CD4-positive, alpha-beta T cell treated with Interleukin-15 for 1 hour (primary cell): Measurements from ENCODE around the gene CENPP.
"Not testable (repeated sequence)": the region's sequence is repeated elsewhere in the genome, so short reads cannot be mapped to it uniquely, and the experiment has no call there.

Source experiments
- DNase-seq: peaks from one replicate; pipeline ENCODE4 v3.0.0-alpha.2; 2020

CENPP gene

DNA sequence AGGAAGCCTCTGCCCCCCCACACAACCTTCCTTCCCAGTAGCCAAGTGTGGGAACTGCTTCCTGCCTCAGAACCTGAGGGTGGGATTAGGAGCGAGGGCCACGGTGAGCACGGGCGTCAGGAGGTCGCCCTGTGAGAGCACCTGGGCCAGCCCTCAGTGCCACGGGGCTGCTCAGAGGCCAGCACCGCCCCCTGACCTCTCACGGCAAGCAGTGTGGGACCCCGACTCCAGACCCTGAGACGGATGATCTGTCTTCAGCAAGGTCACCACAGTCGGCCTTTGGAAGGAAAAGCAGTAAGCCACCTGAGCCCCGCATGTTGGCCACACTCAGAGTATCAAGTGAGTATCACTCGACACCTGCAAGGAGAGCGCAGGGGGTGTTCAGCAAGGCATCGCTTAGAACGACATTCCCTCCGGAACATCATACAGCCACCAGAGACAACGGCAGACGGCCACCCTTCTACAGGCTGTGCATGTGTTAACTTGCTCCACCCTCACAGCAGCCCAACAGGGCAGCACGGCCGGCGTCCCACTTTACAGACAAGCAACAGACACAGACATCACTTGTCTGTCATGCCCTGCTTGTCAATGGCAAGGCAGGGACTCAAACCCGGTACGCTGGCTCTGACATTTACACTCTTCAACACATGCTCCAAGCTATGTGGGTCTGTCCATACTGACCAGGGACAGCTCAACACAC is 294.0 kb downstream of the CENPP start:
- no peak for DNase-seq

DNA sequence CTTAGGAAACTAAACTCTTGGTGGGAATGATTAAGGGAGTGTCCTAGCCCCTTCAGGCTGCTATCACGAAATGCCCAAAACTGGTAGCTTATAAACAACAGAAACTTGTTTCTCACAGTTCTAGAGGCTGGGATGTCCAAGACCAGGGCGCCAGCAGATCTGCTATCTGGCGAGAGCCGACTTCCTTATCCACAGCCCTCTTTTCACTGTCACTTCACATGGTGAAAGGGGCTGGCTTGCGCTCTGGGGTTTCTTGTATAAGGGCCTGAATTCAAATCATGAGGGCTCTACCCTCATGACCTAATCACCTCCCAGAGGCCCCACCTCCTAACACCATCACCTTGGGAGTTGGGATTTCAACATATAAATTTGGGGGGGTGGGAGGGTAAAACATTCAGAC is 295.1 kb downstream of the CENPP start:
- DNase-seq = no peak

DNA sequence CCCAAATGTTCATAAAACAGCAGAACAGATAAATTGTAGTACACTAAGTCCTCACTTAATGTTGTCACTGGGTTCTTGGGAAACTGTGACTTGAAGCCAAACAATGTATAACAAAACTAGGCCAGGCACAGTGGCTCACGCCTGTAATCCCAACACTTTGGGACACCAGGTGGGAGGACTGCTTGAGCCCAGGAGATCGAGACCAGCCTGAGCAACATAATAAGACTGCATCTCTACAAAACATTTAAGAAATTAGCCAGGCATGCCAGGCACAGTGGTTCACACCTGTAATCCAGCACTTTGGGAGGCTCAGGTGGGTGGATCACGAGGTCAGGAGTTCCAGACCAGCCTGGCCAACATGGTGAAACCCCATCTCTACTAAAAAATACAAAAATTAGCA is 298.2 kb downstream of the CENPP start:
- DNase-seq = not testable (repeated sequence)

DNA sequence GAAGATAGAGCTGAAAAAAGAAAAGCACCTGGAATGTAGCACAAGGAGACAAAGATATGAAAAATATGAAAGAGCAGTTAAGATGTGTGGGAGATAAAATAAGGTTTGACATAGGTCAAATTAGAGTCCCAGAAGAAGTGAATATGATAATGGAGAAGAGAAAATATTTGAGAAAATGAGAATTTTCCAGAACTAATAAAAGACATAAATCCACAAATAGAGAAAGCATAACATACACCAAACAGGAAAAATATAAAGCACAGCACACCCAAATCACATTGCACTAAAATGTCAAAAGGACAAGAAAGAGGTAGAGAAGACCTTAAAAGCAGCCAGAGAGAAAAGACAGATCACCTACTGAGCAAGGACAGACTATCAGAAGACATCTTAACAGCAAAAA is 300.7 kb downstream of the CENPP start:
- no peak for DNase-seq

DNA sequence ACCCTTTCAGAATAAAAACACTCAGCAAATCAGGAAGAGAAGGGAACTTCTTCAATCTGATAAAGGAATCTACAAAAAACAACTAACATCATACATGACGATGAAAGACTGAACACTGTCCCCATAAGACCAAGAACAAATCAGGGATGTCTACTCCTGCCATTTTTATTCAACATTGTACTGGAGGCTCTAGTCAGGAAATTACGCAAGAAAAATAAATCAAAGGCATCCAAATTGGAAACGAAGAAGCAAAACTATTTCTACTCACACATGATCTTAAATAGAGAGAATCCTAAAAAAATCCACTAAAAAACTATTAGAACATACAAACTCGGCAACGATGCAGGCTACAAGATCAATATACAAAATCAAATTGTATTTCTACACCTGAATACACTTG is 301.9 kb downstream of the CENPP start:
- no peak for DNase-seq

DNA sequence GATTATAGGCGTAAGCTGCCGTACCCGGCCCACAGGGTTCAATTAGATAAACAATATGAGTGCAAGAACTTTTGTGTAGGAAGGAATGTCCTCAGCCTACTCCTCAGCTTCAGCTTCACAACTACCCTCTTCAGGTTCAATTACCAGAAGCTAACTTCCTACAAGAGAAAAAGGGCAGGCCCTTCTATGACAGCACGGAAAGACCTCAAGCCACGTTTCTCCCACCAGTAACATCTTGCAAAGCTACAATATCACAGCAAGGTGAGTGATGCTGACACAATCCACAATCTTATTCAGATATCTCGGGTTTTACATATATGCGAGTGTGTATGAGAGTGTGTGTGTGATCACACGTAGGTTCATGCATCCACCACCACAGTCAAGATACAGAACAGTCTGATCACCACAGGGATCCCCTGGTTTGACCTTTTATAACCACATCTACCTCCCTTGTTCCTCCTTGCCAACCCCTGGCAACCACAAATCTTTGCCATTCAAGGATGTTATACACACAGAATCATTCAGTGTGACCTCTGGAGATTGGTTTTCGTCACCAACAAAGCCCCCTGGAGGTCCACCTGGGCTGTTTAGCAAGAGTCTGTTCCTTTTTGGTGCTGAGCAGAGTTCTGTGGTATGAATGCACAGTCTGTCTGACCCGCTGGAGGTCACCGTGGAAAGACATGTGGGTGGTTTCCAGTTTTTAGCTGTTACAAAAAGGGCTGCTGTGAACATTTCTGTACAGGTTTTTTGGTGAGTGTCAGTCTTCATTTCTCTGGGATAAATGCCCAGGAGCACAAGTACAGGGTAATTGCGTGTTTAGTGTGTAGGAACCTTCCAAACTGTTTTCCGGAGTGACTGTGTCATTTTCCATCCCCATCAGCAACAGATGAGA is 305.9 kb downstream of the CENPP start:
- DNase-seq = no peak

DNA sequence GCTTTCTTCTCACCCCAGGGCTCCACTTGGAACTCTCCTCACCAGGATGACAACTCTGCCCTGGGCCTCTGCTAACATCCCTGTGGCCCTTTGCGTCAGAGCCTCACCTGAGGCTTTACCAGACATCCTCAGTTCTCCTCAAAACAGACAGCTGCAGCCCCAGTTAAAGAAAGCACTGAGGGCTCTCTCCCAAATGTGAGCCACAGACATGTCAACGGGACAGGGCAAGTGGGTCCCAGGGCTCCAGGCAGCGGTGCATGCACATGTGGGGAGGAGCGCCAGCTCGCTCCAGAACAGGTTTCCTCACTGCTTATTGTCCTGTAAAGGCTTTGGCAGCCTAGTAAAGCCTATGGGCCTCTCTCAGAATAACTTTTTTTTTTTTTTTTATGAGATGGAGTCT is 306.9 kb downstream of the CENPP start:
- DNase-seq = no peak

DNA sequence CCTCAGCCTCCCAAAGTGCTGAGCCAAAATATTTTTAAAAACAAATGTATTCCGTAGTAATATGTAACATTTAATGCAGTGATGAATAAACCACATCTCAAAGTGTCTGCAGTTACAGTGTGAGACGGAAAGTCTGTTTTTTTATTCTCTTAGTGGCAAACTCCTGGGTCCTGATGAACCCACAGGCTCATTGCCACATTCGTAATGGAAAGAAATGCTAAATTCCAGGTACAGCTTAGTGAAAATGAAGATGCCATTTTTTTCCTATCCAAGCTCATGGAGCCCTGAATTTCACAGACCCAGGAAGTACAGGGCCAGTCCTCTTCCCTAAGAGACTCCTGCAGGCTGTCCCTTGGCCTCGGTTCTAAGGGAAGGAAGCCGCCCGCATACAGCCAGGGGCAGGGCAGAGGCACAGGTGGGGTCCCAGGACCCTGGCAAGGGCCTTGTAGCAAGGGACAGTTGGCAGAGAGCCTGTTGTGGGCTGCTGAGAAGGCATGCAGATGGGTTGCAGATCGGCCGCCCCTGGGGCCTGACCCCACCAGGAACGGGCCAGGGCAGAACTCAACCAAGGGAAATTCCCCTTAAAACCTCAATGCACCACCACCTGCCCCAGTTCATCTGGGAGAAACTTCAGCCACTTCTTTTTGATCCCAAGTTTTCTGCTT is 308.0 kb downstream of the CENPP start:
- DNase-seq = no peak

DNA sequence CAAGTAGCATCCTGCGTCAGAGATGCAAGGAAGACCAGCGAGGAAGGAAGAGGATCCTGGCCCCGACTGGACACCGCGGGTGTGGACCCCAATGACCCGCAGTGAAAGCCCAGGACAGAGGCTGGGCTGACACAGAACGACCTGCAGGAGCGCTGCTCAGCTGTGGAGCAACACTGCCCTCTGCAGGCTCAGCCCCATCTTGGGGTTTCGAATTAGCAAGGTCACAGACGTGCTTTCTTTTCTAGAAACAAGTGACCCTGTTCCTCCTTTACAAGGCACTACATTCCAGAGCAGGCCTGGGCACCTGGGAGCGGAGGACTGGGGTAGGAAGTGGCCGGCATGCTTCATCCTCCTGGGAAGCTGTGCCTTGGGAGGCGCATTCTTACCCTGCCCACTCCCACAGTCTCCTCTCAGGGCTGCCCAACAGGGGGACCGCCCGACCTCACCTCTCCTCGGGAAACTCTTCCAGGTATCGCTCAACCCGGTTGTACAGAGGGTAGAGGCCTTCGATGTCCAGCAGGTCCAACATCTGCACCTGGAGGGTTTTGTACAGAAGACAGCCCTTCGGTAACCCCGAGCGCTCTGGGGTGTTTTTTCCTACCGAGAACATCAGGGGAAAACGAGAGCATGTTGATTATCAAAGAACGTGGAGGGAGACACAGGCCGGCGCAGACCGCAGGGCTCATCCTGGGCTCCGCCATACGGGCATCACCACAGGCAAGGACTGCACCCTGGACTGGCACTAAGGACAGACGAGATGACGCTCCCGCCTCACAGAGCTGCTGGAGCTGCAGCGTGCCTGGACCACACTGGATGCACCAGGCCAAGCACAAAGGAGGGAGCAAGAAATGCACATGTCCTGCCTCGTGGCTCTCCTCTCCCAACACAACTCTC is 309.2 kb downstream of the CENPP start:
- peak; percentile 59 for DNase-seq

DNA sequence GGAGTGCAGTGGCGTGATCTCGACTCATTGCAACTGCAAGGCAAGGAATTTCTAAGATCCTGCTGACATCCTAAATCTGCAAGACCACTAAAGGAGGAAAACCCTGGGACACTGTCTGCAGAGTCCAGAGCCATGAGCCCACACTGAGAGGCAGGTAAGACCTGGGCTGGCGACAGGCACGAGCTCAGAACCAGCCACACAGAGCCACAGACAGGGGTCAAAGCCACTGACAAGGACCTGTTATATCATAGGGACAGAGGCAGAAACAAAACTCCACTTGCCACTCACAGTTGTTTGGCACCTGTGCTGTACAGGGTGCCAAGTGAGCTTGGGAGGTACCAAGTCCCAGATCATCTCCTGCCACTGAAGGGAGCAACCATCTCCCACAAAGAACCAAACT is 310.0 kb downstream of the CENPP start:
- DNase-seq = no peak

DNA sequence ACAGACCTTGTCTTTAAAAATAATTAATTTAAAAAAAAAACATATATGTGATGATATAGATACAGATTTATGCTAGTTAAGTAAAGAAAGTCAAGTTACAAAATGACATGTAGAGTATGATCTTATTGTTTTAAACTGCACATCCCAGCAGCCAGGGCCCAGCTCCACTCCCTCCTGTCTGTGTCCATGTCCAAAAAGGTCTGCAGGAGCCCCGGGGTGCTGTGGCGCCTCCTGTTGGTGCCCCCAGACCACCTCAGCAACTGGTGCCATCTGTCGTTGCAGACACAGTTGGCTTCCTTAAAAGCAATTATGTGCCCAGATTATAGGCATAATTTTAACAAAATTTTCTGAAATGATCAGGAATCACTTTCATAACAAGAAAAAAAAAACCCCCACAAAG is 310.9 kb downstream of the CENPP start:
- no peak for DNase-seq

DNA sequence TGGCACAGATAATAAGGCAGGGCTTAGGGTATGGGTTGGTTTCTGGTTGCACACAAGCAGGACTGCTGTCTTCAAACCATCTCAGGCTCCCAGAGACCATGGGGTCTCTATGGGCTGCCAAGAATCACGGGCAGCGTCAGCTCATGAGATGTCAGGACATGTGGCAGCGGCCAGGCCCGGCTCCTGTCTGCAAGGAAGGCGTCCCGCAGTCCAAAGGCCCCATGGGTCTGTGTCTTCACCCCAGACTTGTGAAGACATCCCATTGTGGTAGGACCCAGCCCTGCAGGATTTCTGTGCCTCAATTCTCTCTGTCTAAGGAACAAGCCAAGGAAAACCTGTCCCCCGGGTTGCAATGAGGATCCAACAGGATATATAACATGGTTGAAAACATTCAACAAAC is 311.6 kb downstream of the CENPP start:
- DNase-seq = no peak

DNA sequence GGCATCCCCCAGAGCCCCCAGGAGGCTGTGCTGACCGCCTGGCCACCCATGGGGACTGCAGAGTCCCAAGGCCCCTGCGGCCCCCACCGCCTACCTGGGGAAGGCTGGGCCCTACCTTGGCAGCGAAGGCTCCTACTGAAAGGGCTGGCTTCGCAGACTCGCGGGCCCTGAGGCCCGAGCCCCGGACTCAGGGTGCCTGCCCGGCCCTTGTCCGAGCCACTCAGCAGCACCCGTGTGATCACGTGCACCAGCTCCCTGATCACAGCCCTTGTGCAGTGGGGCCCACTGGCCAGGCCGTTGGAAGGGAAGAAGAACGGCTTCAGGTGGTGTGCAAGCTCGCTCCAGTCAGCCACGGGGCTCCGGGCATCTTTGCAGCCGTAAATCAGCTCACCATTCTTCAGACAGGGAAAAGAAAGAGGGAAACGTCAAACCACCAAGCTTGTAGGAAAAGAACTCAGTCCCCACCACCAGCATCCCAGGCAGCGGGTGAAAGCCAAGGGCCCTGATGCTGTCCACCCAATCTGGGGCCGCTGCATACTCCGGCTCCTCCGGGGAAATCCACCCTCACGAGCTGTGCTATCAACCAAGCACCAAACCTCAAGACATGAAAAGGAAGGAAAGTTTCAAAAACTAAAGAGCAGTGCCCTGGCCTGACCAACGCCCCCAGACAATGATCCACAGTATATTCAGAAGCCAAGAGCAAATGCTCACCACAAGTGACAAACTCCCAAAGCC is 312.3 kb downstream of the CENPP start:
- no peak for DNase-seq

DNA sequence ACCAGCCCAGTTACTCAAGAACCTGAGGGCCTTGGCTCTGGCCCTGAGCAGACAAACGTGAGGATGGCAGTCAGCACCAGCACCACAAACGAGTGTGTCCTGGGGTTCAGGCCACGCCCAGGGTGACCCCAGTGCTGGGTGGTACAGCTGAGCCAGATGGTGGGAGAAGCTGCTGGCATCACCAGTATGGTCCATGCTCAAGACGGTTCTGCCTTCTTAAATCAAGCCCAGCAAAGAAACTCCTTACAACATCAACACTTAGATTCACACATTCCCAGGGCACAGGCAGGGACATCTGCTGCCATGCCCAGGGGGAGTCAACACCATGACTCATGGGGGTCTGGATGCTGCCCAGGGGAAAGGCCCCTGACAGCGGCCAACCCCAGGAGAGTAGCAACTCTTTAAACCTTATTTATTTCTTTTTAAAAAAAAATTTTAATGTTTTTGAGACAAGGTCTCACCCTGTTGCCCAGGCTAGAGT is 312.9 kb downstream of the CENPP start:
- DNase-seq = no peak

DNA sequence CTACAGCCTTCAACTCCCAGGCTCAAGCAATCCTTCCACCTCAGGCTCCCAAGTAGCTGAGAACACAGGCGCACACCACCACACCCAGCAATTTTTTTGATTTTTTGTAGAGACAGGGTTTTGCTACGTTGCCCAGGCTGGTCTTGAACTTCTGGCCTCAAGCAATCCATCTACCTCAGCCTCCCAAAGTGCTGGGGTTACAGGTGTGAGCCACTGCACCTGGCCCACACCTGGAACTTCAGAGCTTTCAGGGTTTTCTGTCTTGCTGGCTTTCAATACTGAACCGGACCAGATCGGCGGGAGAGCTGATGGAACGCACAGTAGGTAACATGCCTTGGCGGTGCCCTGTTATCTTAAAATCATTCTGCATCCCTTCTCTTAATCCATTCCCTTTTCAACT is 313.4 kb downstream of the CENPP start:
- no peak for DNase-seq

DNA sequence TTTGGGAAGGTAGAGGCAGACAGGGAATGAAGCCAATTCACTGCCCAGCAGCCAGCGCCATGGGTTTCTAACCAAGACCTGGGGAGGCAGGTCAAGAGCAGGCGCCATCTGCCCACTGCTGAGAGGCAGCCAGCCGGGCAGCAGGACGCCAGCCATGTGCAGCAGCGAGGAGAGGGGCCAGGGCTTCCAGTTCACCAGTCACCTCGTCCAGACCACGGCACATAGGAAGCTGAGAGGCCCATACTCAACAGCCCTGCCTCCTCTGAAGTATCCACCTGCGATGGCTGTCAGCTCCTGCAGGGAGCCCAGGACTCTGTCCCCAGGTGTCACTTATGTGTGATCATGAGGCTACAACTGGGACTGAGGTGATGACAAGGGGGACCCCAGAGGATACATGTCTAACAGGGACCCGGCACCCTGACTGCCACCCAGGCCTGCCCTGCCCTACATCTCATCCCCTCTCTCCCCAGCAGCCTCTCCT is 314.1 kb downstream of the CENPP start:
- no peak for DNase-seq

DNA sequence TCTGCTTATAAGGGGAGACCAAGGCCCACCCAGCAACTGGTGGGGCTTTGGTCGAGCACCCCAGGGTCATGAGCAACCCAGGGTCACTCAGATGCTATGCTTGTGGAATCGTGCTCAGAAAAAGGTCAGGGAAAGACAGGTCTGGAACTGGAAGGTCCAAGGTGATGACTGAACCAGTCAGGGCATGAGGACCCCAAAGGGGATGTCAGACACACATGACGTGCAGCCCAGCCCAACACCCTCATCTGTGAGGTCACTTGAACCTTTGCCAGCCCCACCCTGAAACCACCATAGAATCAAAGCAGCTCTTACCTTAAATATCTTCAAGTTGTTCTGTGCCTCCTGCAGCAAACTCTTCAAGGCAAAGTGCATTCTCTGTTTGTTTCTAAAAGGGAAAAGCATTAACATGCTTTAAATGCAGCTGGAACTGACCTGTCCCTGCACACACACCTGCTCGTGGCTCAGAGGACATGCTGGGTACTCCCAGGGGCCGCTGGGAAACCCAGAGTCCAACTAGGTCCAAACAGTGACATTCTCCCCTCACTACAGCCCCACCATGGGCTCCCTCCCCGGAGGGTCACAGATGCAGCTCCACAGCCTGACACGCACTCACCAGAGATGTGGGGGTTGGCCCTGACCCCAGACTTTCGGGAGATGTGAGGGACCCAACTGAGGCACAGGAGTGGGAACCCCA is 314.8 kb downstream of the CENPP start:
- no peak for DNase-seq

DNA sequence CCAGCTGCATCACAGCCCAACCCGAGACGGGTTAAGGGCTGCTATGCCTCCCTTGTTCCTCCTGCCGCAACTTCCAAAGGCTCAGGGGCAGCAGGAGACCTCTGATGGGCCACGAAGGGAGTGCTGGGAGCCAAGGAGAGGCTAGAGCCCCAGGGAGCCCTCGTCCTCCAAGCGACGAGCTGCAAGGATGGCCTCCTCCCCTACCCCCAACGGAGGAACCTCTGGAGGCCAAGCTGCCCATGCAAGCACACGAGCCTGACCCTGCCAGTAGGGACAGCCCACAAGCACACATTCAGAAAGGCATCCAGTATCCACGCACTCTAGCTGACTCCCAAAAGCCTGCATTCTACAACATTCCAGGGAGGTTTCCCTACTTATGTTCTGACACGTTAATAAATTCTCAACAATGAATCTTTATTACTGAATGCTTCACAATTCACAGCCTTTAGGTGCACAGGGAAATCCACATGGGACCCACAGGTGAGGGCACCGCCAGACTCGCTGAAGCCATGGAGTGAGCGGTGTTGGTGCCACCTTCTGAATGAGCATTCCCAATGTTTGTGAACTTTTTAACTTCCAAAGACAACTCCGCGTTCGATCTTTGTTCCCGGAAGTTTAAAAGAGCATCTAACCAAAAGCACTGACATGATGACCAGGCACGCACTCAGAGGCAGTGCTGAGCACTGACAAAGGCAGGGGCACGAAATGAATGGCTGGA is 315.5 kb downstream of the CENPP start:
- DNase-seq = no peak

DNA sequence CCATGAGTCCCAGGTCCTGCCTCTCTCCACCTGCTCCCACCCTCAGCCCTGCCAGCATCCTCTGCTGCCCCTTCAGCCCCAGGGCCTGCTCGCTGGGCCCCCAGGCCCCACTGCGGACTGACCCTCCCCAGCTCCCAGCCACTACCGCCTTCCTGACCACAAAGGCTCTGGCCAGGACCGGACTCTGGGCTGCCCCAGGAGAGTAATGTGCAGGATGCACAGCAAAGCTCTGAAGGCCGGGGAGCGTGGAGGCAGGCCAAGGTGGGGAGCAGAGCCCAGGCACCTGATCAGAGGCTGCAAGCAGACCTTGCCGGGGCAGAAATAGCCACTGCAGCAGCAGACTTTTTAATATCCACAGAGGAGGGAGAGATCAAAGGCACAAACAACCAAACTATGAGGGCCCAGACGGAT is 316.3 kb downstream of the CENPP start:
- no peak for DNase-seq

DNA sequence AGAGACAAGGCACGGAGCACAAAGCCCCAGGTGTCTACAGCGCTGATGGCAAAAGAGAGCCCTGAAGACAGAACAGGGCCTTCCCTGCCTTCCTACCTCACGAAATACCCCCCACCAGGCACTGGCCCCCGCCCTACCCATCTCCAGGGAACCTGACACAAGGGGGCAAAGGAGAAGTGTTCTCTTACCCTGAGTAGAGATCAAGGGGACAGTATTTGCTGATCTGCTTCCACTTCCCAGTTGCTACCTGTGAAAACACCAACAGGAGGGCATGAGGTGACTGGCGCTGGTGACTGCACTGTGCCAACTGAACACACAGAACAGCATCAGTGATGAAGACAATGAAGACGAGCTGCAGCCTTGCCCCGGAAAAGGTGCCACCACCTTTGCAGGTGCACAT is 316.8 kb downstream of the CENPP start:
- no peak for DNase-seq
